Thyroid gland (tissue), 4 donors: ENCODE measurements around the gene TPK1. TPM values are rescaled to one million over a fixed set of nuclear protein-coding genes. Genes with fewer than 3 reads are reported as not detected.

Experiments used
- DNase-seq, 2 donors: peaks; one replicate each; pipeline ENCODE4 v3.0.0-alpha.2; 2019
- H3K27ac ChIP-seq, 3 donors: fragments of 200-600 bp; sonication (generic); 1 replicate in 2 of 3; 2 replicates in 1 of 3; pipeline ENCODE4 v1.5.1; 2016 to 2019; ENCODE audit warnings: mild to moderate bottlenecking in 1 of 3, moderate library complexity in 1 of 3
- H3K27me3 ChIP-seq: fragments of 200-600 bp; sonication (generic); one replicate; pipeline ENCODE4 v1.5.1; 2019
- H3K36me3 ChIP-seq, 2 donors: fragments of 200-600 bp; sonication (generic); one replicate each; pipeline ENCODE4 v1.5.1; 2016 to 2019
- H3K4me1 ChIP-seq, 2 donors: fragments of 200-600 bp; sonication (generic); one replicate each; pipeline ENCODE4 v1.5.1; 2017 to 2019
- H3K4me3 ChIP-seq, 3 donors: fragments of 200-600 bp; sonication (generic); replicated peaks in 1 of 3; 1 replicate in 2 of 3; 2 replicates in 1 of 3; pipeline ENCODE4 v1.5.1; 2016; ENCODE audit warnings: mild to moderate bottlenecking in 1 of 3
- H3K9me3 ChIP-seq: fragments of 200-600 bp; sonication (generic); one replicate; pipeline ENCODE4 v1.5.1; 2017
- POLR2A ChIP-seq, 2 donors: fragments of 450-650 bp; IDR thresholded peaks; one replicate each; pipeline ENCODE4 v1.6.1; 2017; ENCODE audit warnings: antibody characterized with exemption in 2 of 2, mild to moderate bottlenecking in 2 of 2, moderate library complexity in 1 of 2
- WGBS, 2 donors: methylation state at CpG; one replicate each; pipeline ENCODE4 v1.1.5; 2017; 5-methylcytosine and 5-hydroxymethylcytosine counted together
- intact Hi-C: fragments of 100-400 bp; cut with DNase I; formaldehyde crosslinking; loops from one replicate; pipeline ENCODE4 v1.15.1; 2023
- total RNA-seq, 4 donors: library from RNA; depleted of rRNA; stranded (reverse); fragments of >200 nt; gene quantifications; one replicate each; pipeline ENCODE4 v1.2.3, GENCODE V29; 2016
- TF ChIP-seq, protein P1 (sequence below), 6 experiments: fragments of 200-600 bp in 3 of 6; fragments of 450-650 bp in 3 of 6; sonication (generic) in 3 of 6; IDR thresholded peaks; one replicate each; pipeline ENCODE4 v1.5.1; 2016 to 2019; ENCODE audit warnings: antibody characterized with exemption in 6 of 6, mild to moderate bottlenecking in 2 of 6, inconsistent platforms in 1 of 6, moderate library complexity in 1 of 6

Gene TPK1
- total RNA-seq, 4 donors from 2014 or later = 2.6 to 10.4 (median 6.2) TPM

DNA sequence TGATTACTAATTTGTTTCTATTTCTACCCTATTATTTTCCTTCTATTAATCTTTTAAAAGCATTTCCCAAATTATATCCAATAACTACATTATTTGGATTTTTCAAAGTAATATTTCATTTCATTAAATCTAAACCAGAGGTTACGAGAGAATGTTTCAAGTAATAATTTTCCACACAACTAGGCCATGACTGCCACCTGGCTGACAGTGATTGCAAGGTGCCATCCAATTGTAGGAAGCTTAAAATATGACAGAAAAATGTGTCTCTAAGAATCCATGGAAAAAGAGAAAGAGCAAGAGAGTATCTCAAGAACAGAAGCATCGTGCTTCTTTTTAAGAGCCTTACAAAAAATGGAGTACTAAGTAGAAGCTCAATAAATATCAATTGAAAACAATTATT is 48.7 kb downstream of the TPK1 start:
- DNase-seq = no peak
- WGBS, 2 donors = 90% methylated on average over 2 of the region's 2 CpGs

DNA sequence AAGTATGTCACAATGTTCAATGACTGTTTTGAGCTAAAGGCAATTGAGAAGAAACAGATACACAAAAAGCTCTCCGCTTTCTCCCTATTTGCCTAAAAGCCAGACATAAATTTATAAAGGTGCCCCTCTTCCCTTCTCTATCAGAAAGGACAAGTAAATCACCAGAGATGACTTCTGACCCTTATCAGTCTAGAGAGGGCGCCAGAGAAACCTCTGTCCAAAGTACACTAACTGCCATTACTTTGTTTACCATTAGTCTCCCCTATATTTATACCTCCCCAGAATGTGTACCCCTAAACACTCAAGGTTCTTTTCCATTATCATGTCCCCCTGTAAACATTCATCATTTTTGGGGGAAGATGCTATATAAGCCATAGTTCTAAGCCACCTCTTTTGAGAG is 49.3 kb downstream of the TPK1 start:
- intact Hi-C loops = no loop called here
- H3K4me1 ChIP-seq = no peaks in the 10 kb centered on the region
- H3K4me3 ChIP-seq = no peak overlapping the region
- WGBS, 2 donors = 74 to 80% methylated on average over 2 of the region's 2 CpGs
- no peak overlapping the region for H3K27ac ChIP-seq
- H3K27me3 ChIP-seq = no peaks in the 10 kb centered on the region
- no peaks in the 10 kb centered on the region for H3K36me3 ChIP-seq
- DNase-seq = no peak
- TF ChIP-seq, protein P1, sequence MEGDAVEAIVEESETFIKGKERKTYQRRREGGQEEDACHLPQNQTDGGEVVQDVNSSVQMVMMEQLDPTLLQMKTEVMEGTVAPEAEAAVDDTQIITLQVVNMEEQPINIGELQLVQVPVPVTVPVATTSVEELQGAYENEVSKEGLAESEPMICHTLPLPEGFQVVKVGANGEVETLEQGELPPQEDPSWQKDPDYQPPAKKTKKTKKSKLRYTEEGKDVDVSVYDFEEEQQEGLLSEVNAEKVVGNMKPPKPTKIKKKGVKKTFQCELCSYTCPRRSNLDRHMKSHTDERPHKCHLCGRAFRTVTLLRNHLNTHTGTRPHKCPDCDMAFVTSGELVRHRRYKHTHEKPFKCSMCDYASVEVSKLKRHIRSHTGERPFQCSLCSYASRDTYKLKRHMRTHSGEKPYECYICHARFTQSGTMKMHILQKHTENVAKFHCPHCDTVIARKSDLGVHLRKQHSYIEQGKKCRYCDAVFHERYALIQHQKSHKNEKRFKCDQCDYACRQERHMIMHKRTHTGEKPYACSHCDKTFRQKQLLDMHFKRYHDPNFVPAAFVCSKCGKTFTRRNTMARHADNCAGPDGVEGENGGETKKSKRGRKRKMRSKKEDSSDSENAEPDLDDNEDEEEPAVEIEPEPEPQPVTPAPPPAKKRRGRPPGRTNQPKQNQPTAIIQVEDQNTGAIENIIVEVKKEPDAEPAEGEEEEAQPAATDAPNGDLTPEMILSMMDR (IDR thresholded peaks at IDR 0.05) = peak in 2 of 6 experiments; percentile 12 to 32
- no peak for TF ChIP-seq POLR2A (IDR thresholded peaks at IDR 0.05)
- no peaks in the 10 kb centered on the region for H3K9me3 ChIP-seq

More for the DNA sequence above, 48.7 kb downstream of the TPK1 start:
- Histone ChIP-seq H3K27ac (no peak overlapping the region), H3K4me3 (no peak overlapping the region), H3K9me3 (no peaks in the 10 kb centered on the region), H3K27me3 (no peaks in the 10 kb centered on the region), H3K36me3 (no peaks in the 10 kb centered on the region), H3K4me1 (no peaks in the 10 kb centered on the region)
- TF ChIP-seq, protein P1 (IDR thresholded peaks at IDR 0.05) = peak in 1 of 6 experiments; percentile 19
- no peak for TF ChIP-seq POLR2A (IDR thresholded peaks at IDR 0.05)
- intact Hi-C loops = no loop called here

DNA sequence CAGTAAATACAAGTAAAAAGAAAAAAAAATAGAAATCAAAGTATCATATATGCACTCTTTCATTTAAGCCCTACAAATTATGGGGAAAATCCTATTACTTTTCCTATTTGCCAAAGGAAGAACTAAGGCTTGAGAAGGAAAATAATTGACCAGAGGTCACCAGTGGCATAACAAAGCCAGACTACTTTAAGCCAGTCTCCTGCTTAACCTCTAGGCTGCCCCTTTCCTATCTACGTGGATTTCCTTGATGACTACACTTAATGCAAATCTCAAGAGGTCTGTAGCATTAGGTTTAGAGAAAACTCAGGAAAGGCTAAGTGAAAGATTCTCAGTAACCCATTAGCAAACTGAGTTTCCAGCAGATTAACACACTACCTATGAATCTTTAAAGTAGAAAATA is 49.8 kb downstream of the TPK1 start:
- H3K27ac ChIP-seq = no peak overlapping the region
- H3K4me1 ChIP-seq = no peaks in the 10 kb centered on the region
- no peaks in the 10 kb centered on the region for H3K36me3 ChIP-seq
- H3K27me3 ChIP-seq = no peaks in the 10 kb centered on the region
- 72 to 87% methylated on average over 1 of the region's 1 CpG for WGBS, 2 donors
- no peak for DNase-seq
- H3K9me3 ChIP-seq = no peaks in the 10 kb centered on the region
- H3K4me3 ChIP-seq = no peak overlapping the region
- intact Hi-C loops = no loop called here
- TF ChIP-seq, protein P1 (IDR thresholded peaks at IDR 0.05) = no peak
- no peak for TF ChIP-seq POLR2A (IDR thresholded peaks at IDR 0.05)

DNA sequence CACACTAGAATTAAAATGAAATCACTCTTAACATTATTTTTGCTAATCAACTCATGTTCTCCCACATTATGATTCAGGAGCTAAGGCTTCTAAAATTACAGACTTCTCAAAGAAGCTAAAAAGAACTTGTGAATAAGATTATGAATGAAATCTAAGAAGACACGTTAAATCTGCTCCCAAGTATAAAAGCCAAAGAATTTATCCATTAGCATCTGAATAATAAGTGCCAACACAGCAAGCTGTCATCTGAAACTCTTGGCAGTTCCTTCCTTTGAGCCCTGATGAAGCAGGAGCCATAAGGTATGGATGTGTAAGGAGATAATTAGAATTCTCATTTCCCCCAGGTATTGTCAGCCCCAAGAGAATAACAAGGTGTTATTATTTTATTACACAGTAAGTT is 50.3 kb downstream of the TPK1 start:
- Histone ChIP-seq H3K4me3 (no peak overlapping the region), H3K9me3 (no peaks in the 10 kb centered on the region), H3K36me3 (no peaks in the 10 kb centered on the region), H3K4me1 (no peaks in the 10 kb centered on the region), H3K27me3 (no peaks in the 10 kb centered on the region), H3K27ac (no peak overlapping the region)
- TF ChIP-seq, protein P1 (IDR thresholded peaks at IDR 0.05) = no peak
- TF ChIP-seq POLR2A (IDR thresholded peaks at IDR 0.05) = no peak
- intact Hi-C loops = no loop called here
- no peak for DNase-seq
- WGBS, 2 donors = 87 to 91% methylated on average over 1 of the region's 1 CpG

DNA sequence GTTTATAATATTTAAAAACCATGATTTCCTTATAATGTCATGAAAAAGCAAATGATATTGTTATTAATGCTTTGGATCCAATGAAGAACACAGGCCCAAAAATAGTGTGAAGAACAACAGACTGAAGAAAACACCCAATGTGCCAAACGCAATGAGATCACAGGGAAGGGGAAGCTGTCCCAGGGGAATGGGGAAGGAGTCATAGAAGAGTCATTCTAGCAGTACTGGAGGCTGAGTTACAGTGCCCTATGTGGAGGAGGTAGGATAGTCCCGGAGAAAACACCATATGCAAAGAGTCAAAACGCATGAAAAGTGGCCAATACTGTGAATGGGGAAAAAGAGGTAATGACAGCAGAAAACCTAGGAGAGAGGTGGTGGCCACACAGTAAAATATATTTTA is 50.9 kb downstream of the TPK1 start:
- intact Hi-C loops = no loop called here
- Histone ChIP-seq H3K4me3 (no peak overlapping the region), H3K36me3 (no peaks in the 10 kb centered on the region), H3K9me3 (no peaks in the 10 kb centered on the region), H3K27me3 (no peaks in the 10 kb centered on the region), H3K4me1 (no peaks in the 10 kb centered on the region), H3K27ac (no peak overlapping the region)
- TF ChIP-seq POLR2A (IDR thresholded peaks at IDR 0.05) = no peak
- TF ChIP-seq, protein P1 (IDR thresholded peaks at IDR 0.05) = no peak
- 83 to 86% methylated on average over 3 of the region's 3 CpGs for WGBS, 2 donors
- DNase-seq = no peak
